Kidney (tissue), 14 donors: ENCODE results near the gene RAB21. TPM values are rescaled to one million over a fixed set of nuclear protein-coding genes. Genes with fewer than 3 reads are reported as not detected.

Experiments used
- DNase-seq, 5 donors: peaks; one replicate each; pipeline ENCODE4 v3.0.0-alpha.2; 2013 to 2020
- FAIRE-seq: peaks from 2 replicates; lab custom pipeline; 2012; peaks lifted over from hg19 to GRCh38; lab: Jason Lieb, UNC
- H3K27ac ChIP-seq, 2 donors: one replicate each; pipeline ENCODE4 v1.7.0; 2013; ENCODE audit warnings: low read depth in 2 of 2, low read length in 2 of 2, inconsistent platforms in 1 of 2
- H3K27me3 ChIP-seq: one replicate; pipeline ENCODE4 v1.7.1; 2013; ENCODE audit warnings: low read length, inconsistent platforms; ENCODE audit not compliant: control insufficient read depth, insufficient read depth
- H3K36me3 ChIP-seq, 3 donors: one replicate each; pipeline versions ENCODE4 v1.7.0 to v1.7.1; 2013; ENCODE audit warnings: low read length in 3 of 3, control low read depth in 1 of 3, inconsistent platforms in 1 of 3; ENCODE audit not compliant: insufficient read depth in 3 of 3, control insufficient read depth in 2 of 3
- H3K4me1 ChIP-seq, 3 donors: one replicate each; pipeline versions ENCODE4 v1.7.0 to v1.7.1; 2013; ENCODE audit warnings: low read length in 3 of 3, inconsistent platforms in 1 of 3, low read depth in 1 of 3; ENCODE audit not compliant: control insufficient read depth in 2 of 3, insufficient read depth in 2 of 3
- H3K4me3 ChIP-seq, 3 donors: one replicate each; pipeline versions ENCODE4 v1.7.0 to v1.8.1; 2013; ENCODE audit warnings: low read length in 3 of 3, control low read depth in 1 of 3, inconsistent platforms in 1 of 3
- H3K9ac ChIP-seq, 3 donors: one replicate each; pipeline versions ENCODE4 v1.7.0 to v1.7.1; 2013; ENCODE audit warnings: low read length in 3 of 3, control low read depth in 1 of 3, inconsistent platforms in 1 of 3
- H3K9me3 ChIP-seq, 3 donors: one replicate each; pipeline versions ENCODE4 v1.7.0 to v1.7.1; 2013; ENCODE audit warnings: low read length in 3 of 3, control low read depth in 1 of 3, inconsistent platforms in 1 of 3; ENCODE audit not compliant: control insufficient read depth in 2 of 3, insufficient read depth in 1 of 3
- CTCF ChIP-seq: IDR thresholded peaks from 3 replicates; pipeline ENCODE4 v1.5.1; 2012; ENCODE audit warnings: mild to moderate bottlenecking, moderate library complexity, borderline replicate concordance; ENCODE audit not compliant: insufficient read depth; ENCODE audit errors: extremely low read depth
- intact Hi-C: fragments of 100-400 bp; cut with DNase I; formaldehyde crosslinking; loops from one replicate; pipeline ENCODE4 v1.11.1; 2022
- polyA plus RNA-seq: library from polyadenylated mRNA; stranded (reverse); fragments of 350-450 nt; fragmentation: Illumina TruSeq; extraction: RNeasy Lipid Tissue Mini Kit (QIAGEN cat#74804); gene quantifications from one replicate; pipeline ENCODE4 v1.2.3, GENCODE V29; 2014; ENCODE audit warnings: low read depth, low replicate concordance; ENCODE audit not compliant: insufficient read depth
- total RNA-seq: library from RNA; stranded (reverse); fragmentation: NEBNext Ultra II Directional; extraction: Animal tissue kit (Norgen Biotek cat#: 25700); gene quantifications from one replicate; pipeline ENCODE4 v1.2.1, GENCODE V29; 2021
- donor health status: control.
- donor health status: control.
- donor health status: control.
- donor health status: control.
- donor health status: control.
- donor health status: DM: yes; HTN: yes; CAD: no.
- donor health status: Normal renal cell carcinoma (clear cell type).

Gene RAB21
- total and polyA plus RNA-seq, 2 donors from 2014 or later = 24.5 to 101 TPM

DNA sequence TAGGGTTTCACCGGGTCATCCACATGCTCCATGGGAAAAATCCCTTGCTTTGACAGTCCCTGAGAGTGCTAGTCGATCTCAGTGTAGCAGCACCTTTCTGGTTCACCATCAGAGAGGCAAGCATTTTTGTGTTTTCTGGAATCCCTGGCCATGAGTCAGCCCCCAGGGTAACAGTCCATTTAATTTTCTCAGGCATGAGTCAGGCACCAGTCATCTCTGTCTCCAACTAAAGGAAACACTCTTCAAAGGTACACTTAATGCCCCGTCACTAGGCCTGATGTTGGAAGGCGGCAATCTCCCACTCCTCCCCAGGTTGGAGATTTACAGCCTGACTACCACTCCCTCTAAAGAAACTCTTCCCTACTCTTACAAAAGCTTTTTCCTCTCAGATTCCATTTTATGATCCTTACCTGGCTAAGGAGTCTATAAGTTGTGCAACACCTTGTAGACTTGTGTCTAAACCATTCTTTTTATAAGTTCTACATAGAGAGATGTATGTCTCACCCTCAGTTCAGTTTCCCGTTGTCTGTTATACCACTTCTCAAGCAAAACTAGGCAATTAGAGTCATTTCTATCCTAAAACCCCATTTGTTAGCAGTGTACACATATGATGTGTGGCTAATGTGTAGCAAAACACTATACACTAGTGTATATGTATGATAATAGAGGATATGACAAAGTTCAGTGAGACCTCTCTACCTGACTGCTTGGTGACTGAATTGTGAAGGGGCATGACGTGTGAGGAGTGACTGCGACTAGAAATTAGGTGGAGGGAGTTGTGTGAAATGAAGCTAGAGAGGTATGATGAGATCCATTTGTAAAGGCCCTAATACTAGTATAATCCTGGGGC is 44.2 kb upstream of the RAB21 start:
- DNase-seq = no peak
- H3K9ac ChIP-seq = no peak overlapping the region
- no peak overlapping the region for H3K4me3 ChIP-seq
- no peaks in the 10 kb centered on the region for H3K36me3 ChIP-seq
- intact Hi-C loops = no loop called here
- FAIRE-seq = no peak
- H3K4me1 ChIP-seq = peaks cover 0 to 7% (median 0%) of the 10 kb centered on the region in 3 donors
- TF ChIP-seq CTCF = no peak
- peak overlapping the region in 1 of 2 donors; percentile 7 for H3K27ac ChIP-seq
- H3K9me3 ChIP-seq = no peaks in the 10 kb centered on the region
- H3K27me3 ChIP-seq = no peaks in the 10 kb centered on the region

GRCh38 chr12:71718611-71719010 is 36.1 kb upstream of the RAB21 start:
- no peaks in the 10 kb centered on the region for H3K36me3 ChIP-seq
- no peak for TF ChIP-seq CTCF
- no peak overlapping the region for H3K4me3 ChIP-seq
- H3K27ac ChIP-seq = no peak overlapping the region
- DNase-seq = no peak
- H3K9me3 ChIP-seq = no peaks in the 10 kb centered on the region
- intact Hi-C loops = no loop called here
- no peaks in the 10 kb centered on the region for H3K4me1 ChIP-seq
- H3K27me3 ChIP-seq = no peaks in the 10 kb centered on the region
- no peak overlapping the region for H3K9ac ChIP-seq
- no peak for FAIRE-seq

DNA sequence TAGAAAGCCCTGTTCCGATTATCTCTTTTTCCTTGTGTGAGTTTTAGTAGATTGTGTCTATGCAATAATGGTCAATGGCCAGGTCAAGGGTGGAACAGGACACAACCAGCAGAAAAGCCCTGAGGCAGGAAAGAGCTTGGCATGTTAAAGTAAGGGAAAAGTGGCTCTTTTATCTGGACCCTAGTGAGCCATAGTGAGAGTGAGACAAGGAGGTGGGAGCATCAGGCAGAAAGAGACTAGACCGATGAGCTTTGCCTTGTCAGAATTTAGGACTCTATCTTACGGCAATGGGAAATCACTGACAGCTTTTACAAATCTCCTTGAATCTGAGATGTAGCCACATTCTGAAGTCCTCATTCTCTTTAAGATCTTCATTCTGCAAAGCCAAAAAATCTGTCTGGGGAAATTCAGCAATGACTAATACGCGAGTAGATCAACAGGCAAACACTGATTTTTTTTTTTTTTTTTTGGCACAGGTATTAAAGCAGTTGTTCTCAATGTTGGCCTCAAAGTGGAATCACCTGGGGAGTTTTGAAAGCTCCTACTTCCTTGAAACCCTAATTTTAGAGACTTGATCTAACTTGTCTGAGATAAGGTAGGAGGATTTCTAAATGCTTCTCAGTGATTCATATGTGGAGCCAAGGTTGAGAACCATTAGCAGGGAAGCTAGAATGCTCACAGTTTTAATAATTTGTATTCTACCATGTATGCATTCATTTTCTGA is 34.9 kb upstream of the RAB21 start:
- intact Hi-C loops = no loop called here
- no peak for TF ChIP-seq CTCF
- Histone ChIP-seq H3K36me3 (no peaks in the 10 kb centered on the region), H3K27me3 (no peaks in the 10 kb centered on the region), H3K27ac (no peak overlapping the region), H3K4me1 (no peaks in the 10 kb centered on the region), H3K9ac (no peak overlapping the region), H3K9me3 (no peaks in the 10 kb centered on the region), H3K4me3 (no peak overlapping the region)
- FAIRE-seq (no peak), DNase-seq (no peak)
